Upper lobe of right lung (tissue), 1 donor: ENCODE measurements around the gene SLC25A27. TPM values are rescaled to one million over a fixed set of nuclear protein-coding genes. Genes with fewer than 3 reads are reported as not detected.
"Not testable (repeated sequence)": the region's sequence is repeated elsewhere in the genome, so short reads cannot be mapped to it uniquely, and the experiment has no call there.

ENCODE experiments used
- ATAC-seq: fragments of 200-7000 bp; cut with Tn5 transposase; one replicate; pipeline ENCODE4 v1.9.1; 2020; ENCODE audit warnings: mild to moderate bottlenecking, moderate library complexity
- DNase-seq: peaks from one replicate; pipeline ENCODE4 v3.0.0-alpha.2; 2020
- H3K27ac ChIP-seq: fragments of 200-600 bp; one replicate; pipeline ENCODE4 v1.8.0; 2022
- H3K27me3 ChIP-seq: fragments of 200-600 bp; one replicate; pipeline ENCODE4 v1.8.0; 2022; ENCODE audit warnings: mild to moderate bottlenecking
- H3K36me3 ChIP-seq: fragments of 200-600 bp; one replicate; pipeline ENCODE4 v1.8.0; 2022
- H3K4me1 ChIP-seq: fragments of 200-600 bp; one replicate; pipeline ENCODE4 v1.8.0; 2022
- H3K4me3 ChIP-seq: fragments of 200-600 bp; one replicate; pipeline ENCODE4 v1.8.0; 2022; ENCODE audit warnings: mild to moderate bottlenecking
- H3K9me3 ChIP-seq: fragments of 200-600 bp; one replicate; pipeline ENCODE4 v1.8.0; 2022
- intact Hi-C: fragments of 100-400 bp; cut with DNase I; formaldehyde crosslinking; loops from one replicate; pipeline ENCODE4 v1.11.0; 2022
- total RNA-seq: library from RNA; stranded (reverse); fragmentation: NEBNext Ultra II Directional; extraction: Animal tissue kit (Norgen Biotek cat#: 25700); gene quantifications from one replicate; pipeline ENCODE4 v1.2.1, GENCODE V29; 2021
- TF ChIP-seq, protein P1 (sequence below): fragments of 200-600 bp; IDR thresholded peaks from one replicate; pipeline ENCODE4 v1.8.0; 2022; ENCODE audit warnings: antibody characterized with exemption
- donor health status: DM: no; HTN: yes; CAD: no; lungs with severe emphysema.

The SLC25A27 gene
- total RNA-seq, 1 donor from 2014 or later, result 17.8 TPM

GRCh38 chr6:46642928-46643751, 9.6 kb upstream of the SLC25A27 start:
- Histone ChIP-seq H3K27me3 (no peaks in the 10 kb centered on the region), H3K27ac (no peak overlapping the region), H3K4me3 (no peak overlapping the region), H3K4me1 (no peaks in the 10 kb centered on the region), H3K36me3 (no peaks in the 10 kb centered on the region), H3K9me3 (no peaks in the 10 kb centered on the region)
- TF ChIP-seq, protein P1, sequence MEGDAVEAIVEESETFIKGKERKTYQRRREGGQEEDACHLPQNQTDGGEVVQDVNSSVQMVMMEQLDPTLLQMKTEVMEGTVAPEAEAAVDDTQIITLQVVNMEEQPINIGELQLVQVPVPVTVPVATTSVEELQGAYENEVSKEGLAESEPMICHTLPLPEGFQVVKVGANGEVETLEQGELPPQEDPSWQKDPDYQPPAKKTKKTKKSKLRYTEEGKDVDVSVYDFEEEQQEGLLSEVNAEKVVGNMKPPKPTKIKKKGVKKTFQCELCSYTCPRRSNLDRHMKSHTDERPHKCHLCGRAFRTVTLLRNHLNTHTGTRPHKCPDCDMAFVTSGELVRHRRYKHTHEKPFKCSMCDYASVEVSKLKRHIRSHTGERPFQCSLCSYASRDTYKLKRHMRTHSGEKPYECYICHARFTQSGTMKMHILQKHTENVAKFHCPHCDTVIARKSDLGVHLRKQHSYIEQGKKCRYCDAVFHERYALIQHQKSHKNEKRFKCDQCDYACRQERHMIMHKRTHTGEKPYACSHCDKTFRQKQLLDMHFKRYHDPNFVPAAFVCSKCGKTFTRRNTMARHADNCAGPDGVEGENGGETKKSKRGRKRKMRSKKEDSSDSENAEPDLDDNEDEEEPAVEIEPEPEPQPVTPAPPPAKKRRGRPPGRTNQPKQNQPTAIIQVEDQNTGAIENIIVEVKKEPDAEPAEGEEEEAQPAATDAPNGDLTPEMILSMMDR, result no peak
- intact Hi-C loops, result no loop called here
- DNase-seq (no peak), ATAC-seq (no peak)

GRCh38 chr6:46645265-46645664, 7.5 kb upstream of the SLC25A27 start:
- no peak for ATAC-seq
- intact Hi-C loops, result no loop called here
- TF ChIP-seq, protein P1, result no peak

DNA sequence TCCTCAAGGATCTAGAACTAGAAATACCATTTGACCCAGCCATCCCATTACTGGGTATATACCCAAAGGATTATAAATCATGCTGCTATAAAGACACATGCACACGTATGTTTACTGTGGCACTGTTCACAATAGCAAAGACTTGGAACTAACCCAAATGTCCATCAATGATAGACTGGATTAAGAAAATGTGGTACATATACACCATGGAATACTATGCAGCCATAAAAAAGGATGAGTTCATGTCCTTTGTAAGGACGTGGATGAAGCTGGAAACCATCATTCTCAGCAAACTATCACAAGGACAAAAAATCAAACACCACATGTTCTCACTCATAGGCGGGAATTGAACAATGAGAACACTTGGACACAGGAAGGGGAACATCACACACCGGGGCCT, 4.7 kb upstream of the SLC25A27 start:
- intact Hi-C loops, H3K27me3 ChIP-seq, H3K4me3 ChIP-seq, H3K9me3 ChIP-seq, DNase-seq, H3K27ac ChIP-seq, H3K4me1 ChIP-seq, ATAC-seq, H3K36me3 ChIP-seq: not testable (repeated sequence)

More at GRCh38 chr6:46645265-46645664, 7.5 kb upstream of the SLC25A27 start:
- Histone ChIP-seq H3K9me3 (no peaks in the 10 kb centered on the region), H3K4me1 (no peaks in the 10 kb centered on the region), H3K4me3 (no peak overlapping the region), H3K27ac (no peak overlapping the region), H3K27me3 (no peaks in the 10 kb centered on the region), H3K36me3 (no peaks in the 10 kb centered on the region)
- no peak for DNase-seq

DNA sequence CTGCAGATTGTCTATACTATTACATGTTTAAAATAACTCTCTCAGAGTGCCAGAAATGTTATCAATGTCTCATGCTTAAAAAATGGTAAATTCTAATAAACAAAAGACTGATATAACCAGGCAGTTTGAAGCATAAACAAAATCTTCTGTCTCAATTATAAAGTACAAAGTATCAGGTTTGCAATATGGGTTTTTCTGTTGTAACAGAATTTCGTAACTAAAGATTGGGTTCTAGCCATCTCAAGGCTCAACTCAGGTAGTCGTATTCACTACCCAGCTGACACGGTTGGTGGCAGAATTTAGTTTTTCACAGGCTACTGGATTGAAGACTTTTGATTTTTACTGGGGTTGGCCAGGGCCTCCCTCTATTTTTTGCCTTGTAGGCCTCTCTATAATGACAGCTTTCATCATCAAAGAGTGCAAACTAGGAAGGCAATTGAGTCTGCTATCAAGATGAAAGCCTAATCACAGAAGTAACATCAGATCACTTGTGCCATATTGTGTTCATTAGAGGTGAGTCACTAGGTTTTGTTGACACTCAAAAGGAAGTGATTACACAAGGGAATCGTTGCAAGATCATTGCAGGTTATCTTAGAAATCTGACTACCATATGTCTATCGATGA, 3.8 kb upstream of the SLC25A27 start:
- TF ChIP-seq, protein P1, result no peak
- H3K27ac ChIP-seq, result no peak overlapping the region
- no peaks in the 10 kb centered on the region for H3K27me3 ChIP-seq
- intact Hi-C loops, result no loop called here
- H3K4me3 ChIP-seq, result no peak overlapping the region
- no peaks in the 10 kb centered on the region for H3K36me3 ChIP-seq
- peaks cover 7% of the 10 kb centered on the region for H3K4me1 ChIP-seq
- no peak for ATAC-seq
- no peak for DNase-seq
- no peaks in the 10 kb centered on the region for H3K9me3 ChIP-seq

- no peaks in the 10 kb centered on the region for H3K36me3 ChIP-seq
- H3K27me3 ChIP-seq, result no peaks in the 10 kb centered on the region
- no peak overlapping the region for H3K27ac ChIP-seq
- H3K4me3 ChIP-seq, result peak overlapping the region; percentile 92
- DNase-seq (no peak), ATAC-seq (no peak)
- TF ChIP-seq, protein P1, result no peak
- intact Hi-C loops, result no loop called here
- no peaks in the 10 kb centered on the region for H3K9me3 ChIP-seq
- H3K4me1 ChIP-seq, result peaks cover 12% of the 10 kb centered on the region
Observed at GRCh38 chr6:46651006-46651405, 1.8 kb upstream of the SLC25A27 start.

GRCh38 chr6:46651816-46652215, 959 bp upstream of the SLC25A27 start:
- peak overlapping the region; percentile 92 for H3K4me3 ChIP-seq
- no peaks in the 10 kb centered on the region for H3K27me3 ChIP-seq
- no peak for DNase-seq
- H3K27ac ChIP-seq, result peak overlapping the region; percentile 75
- ATAC-seq, result no peak
- intact Hi-C loops, result no loop called here
- TF ChIP-seq, protein P1, result no peak
- peaks cover 12% of the 10 kb centered on the region for H3K4me1 ChIP-seq
- H3K9me3 ChIP-seq, result no peaks in the 10 kb centered on the region
- no peaks in the 10 kb centered on the region for H3K36me3 ChIP-seq
